IPS-15b (cell line): ENCODE data around the gene GALNT9.
"Not testable (repeated sequence)": the region's sequence is repeated elsewhere in the genome, so short reads cannot be mapped to it uniquely, and the experiment has no call there.

Experiments used
- H3K27me3 ChIP-seq: one replicate; pipeline ENCODE4 v1.6.1; 2013; ENCODE audit warnings: low read length; ENCODE audit not compliant: control insufficient read depth, insufficient read depth
- H3K36me3 ChIP-seq: one replicate; pipeline ENCODE4 v1.6.1; 2013; ENCODE audit warnings: low read length; ENCODE audit not compliant: control insufficient read depth, insufficient read depth
- H3K4me1 ChIP-seq: one replicate; pipeline ENCODE4 v1.6.1; 2013; ENCODE audit warnings: mild to moderate bottlenecking, low read length; ENCODE audit not compliant: control insufficient read depth, insufficient read depth
- H3K4me3 ChIP-seq: one replicate; pipeline ENCODE4 v1.5.1; 2013; ENCODE audit warnings: low read depth, low read length
- H3K9ac ChIP-seq: one replicate; pipeline ENCODE4 v1.6.1; 2013; ENCODE audit warnings: low read depth, mild to moderate bottlenecking, low read length
- H3K9me3 ChIP-seq: one replicate; pipeline ENCODE4 v1.6.1; 2013; ENCODE audit warnings: mild to moderate bottlenecking, low read length; ENCODE audit not compliant: control insufficient read depth, insufficient read depth

GALNT9 gene

DNA sequence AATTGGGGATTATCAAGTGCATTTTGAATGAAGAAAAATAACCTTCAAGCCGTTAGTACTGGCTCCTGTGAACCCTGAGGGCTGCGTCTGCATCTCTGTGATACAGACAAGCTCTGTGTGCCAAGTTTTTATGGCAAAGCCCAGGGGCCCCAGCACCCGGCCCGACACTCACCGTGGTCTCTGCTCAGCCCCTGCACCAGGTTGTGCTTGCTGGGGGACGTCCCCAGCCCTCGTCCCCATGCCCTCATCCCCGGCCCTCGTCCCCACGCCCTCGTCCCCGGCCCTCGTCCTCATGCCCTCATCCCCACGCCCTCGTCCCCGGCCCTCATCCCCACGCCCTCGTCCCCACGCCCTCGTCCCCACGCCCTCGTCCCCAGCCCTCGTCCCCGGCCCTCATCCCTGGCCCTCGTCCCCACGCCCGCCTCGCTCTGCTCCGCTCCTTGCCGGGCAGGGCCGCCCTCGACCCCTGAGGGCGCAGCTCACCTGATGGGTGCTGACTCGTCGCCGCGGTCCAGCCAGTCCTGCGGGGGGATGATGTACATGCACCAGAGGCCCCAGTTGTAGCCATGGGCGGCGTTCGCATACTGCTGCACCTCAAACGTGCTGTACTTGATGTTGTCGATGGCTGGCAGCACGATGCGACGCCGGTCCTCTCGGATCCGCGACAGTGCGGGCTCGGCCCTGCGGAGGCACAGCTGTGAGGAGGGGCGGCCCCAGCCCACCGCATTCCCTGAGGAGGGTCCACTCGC, 72.0 kb downstream of the GALNT9 start:
- Histone ChIP-seq H3K9ac (no peak overlapping the region), H3K9me3 (no peaks in the 10 kb centered on the region), H3K4me1 (no peaks in the 10 kb centered on the region), H3K27me3 (peaks cover 2% of the 10 kb centered on the region), H3K36me3 (no peaks in the 10 kb centered on the region), H3K4me3 (no peak overlapping the region)

GRCh38 chr12:132256646-132257045, 72.7 kb downstream of the GALNT9 start:
- Histone ChIP-seq H3K9me3 (no peaks in the 10 kb centered on the region), H3K36me3 (no peaks in the 10 kb centered on the region), H3K9ac (no peak overlapping the region), H3K4me1 (no peaks in the 10 kb centered on the region), H3K27me3 (peaks cover 2% of the 10 kb centered on the region), H3K4me3 (no peak overlapping the region)

DNA sequence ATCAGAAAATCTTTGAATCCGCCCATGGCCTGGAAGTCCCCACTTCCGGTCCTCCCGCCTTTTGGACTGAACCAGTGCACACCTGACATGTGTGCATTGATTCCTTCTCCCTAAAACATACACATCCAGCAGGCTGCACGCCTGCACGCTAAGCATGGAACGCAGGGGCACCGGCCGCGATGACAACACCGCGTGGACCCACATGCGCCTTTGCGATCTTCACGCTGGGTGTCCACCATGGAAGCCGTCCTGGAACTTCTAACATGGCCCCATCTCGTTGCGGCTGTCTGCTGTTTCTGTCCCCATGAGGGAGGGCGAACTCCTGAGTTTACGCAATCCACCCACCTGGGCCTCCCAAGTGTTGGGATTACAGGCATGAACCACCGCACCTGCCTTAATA, 73.7 kb downstream of the GALNT9 start:
- Histone ChIP-seq H3K9me3 (no peaks in the 10 kb centered on the region), H3K36me3 (no peaks in the 10 kb centered on the region), H3K4me3 (no peak overlapping the region), H3K27me3 (no peaks in the 10 kb centered on the region), H3K9ac (no peak overlapping the region), H3K4me1 (no peaks in the 10 kb centered on the region)

GRCh38 chr12:132253698-132254480, 75.5 kb downstream of the GALNT9 start:
- Histone ChIP-seq H3K27me3 (no peaks in the 10 kb centered on the region), H3K9me3 (no peaks in the 10 kb centered on the region), H3K4me1 (no peaks in the 10 kb centered on the region), H3K9ac (no peak overlapping the region), H3K36me3 (no peaks in the 10 kb centered on the region), H3K4me3 (no peak overlapping the region)

GRCh38 chr12:132252981-132253380, 76.4 kb downstream of the GALNT9 start:
- H3K4me1 ChIP-seq, H3K9ac ChIP-seq, H3K4me3 ChIP-seq, H3K9me3 ChIP-seq, H3K36me3 ChIP-seq, H3K27me3 ChIP-seq: not testable (repeated sequence)

DNA sequence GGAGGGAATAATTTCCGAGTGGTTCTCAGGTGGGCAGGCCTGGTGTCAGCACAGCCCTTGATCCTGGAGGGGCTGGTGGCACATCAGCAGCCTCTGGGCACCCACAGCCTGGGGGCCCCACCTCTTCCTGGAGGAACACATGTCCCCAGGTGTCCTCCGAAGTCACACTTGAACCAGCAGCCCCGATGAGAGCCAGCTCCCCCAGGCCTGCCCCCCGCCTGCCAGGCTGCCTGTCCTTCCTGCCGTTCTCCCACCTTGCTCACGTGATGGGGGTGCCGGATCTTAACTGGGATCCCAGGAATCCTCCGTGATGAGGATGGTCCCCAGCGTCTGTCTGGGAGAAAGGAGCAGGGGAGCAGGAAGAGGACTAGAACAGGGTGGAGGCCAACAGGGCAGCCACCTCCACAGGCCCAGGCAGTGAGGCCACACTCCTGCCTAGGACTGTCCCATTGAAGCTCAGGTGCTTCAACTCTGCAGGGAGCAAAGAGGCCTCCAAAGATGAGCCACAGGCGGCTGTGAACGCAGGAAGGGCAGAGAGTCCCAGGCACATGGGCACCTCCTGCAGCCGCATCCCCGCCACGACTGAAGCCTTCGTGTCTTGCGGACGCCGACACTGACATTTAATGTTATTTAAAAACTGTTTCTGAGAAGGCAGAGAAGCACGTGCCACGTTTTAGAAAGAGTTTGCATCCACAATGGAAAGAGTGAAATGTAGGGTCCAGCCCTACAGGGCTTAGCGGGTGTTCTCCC, 77.5 kb downstream of the GALNT9 start:
- H3K4me3 ChIP-seq = no peak overlapping the region
- H3K4me1 ChIP-seq = no peaks in the 10 kb centered on the region
- no peaks in the 10 kb centered on the region for H3K9me3 ChIP-seq
- no peaks in the 10 kb centered on the region for H3K27me3 ChIP-seq
- no peak overlapping the region for H3K9ac ChIP-seq
- H3K36me3 ChIP-seq = no peaks in the 10 kb centered on the region

- Histone ChIP-seq H3K4me1 (no peaks in the 10 kb centered on the region), H3K36me3 (no peaks in the 10 kb centered on the region), H3K27me3 (no peaks in the 10 kb centered on the region), H3K9me3 (no peaks in the 10 kb centered on the region), H3K4me3 (no peak overlapping the region), H3K9ac (no peak overlapping the region)
These were observed 78.1 kb downstream of the GALNT9 start for GRCh38 chr12:132251310-132251709.

DNA sequence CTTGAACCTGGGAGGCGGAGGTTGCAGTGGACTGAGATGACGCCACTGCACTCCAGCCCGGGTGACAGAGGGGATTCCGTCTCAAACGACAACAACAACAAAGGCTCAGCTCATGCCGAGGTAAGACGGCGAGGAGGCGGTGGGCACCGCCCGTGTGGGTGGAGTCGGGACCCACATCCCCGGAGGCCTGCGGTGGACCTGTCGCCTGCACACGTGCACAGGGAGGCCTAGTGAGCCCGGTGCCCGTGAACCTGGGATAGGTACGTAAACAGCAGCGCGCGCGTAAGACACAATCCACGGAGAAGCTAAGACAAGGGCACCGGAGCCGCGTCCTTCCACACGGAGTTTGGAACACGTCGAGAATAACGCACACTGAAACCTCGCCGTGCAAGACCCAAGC, 78.7 kb downstream of the GALNT9 start:
- Histone ChIP-seq H3K27me3 (no peaks in the 10 kb centered on the region), H3K36me3 (no peaks in the 10 kb centered on the region), H3K9me3 (no peaks in the 10 kb centered on the region), H3K4me3 (no peak overlapping the region), H3K4me1 (no peaks in the 10 kb centered on the region), H3K9ac (no peak overlapping the region)

- Histone ChIP-seq H3K27me3 (no peaks in the 10 kb centered on the region), H3K9me3 (no peaks in the 10 kb centered on the region), H3K36me3 (no peaks in the 10 kb centered on the region), H3K4me3 (no peak overlapping the region), H3K4me1 (no peaks in the 10 kb centered on the region), H3K9ac (no peak overlapping the region)
These were observed 79.5 kb downstream of the GALNT9 start for GRCh38 chr12:132249689-132250478.

DNA sequence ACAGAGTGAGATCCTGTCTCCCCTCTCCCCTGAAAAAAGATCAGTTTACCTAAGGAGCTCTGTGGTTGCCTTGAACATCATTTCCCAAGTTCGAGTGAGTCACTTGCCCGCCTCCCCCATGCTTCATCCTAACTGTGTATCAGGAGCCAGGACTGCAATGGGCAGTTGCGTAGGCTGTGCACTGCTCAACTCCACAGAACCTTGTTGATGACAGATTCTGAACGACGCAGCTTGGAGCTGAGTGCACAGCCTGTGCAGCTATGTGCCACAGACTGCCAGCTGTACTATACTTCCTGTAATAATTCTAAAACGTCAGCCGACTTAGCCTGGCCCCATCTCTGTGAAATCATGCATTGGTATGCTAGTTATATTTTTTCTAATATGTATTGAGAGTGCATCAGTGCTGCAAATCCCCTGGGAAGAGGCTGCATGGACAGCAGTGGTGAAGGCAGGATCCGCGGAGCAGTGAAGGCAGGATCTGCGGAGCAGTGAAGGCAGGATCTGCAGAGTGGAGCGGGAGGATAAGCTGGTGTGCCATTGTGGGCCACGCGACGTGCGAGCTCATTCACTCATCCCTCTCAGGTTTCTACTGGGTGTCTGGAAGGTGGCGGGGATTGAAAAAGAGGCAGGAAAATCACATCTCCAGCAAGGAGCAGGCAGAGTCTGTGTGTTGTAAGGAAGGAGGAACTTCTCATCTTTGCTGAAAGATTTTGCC, 80.8 kb downstream of the GALNT9 start:
- Histone ChIP-seq H3K4me3 (no peak overlapping the region), H3K36me3 (no peaks in the 10 kb centered on the region), H3K9me3 (no peaks in the 10 kb centered on the region), H3K27me3 (no peaks in the 10 kb centered on the region), H3K4me1 (no peaks in the 10 kb centered on the region), H3K9ac (no peak overlapping the region)
